Uterus (tissue), 4 donors: Measurements from ENCODE around the gene SCN7A. TPM values are rescaled to one million over a fixed set of nuclear protein-coding genes. Genes with fewer than 3 reads are reported as not detected.
A peak's percentile ranks its signal among the peaks of the same experiment; 100 is the strongest.

Experiments
- DNase-seq, 2 donors: peaks; one replicate each; pipeline ENCODE4 v3.0.0-alpha.2; 2019 to 2020
- H3K27ac ChIP-seq, 2 donors: fragments of 200-600 bp; sonication (generic); 1 replicate in 1 of 2; 2 replicates in 1 of 2; pipeline ENCODE4 v1.5.1; 2016 to 2018
- H3K27me3 ChIP-seq, 2 donors: fragments of 200-600 bp; sonication (generic); one replicate each; pipeline ENCODE4 v1.5.1; 2018 to 2019; ENCODE audit warnings: control low read depth in 1 of 2
- H3K36me3 ChIP-seq, 2 donors: fragments of 200-600 bp; sonication (generic); one replicate each; pipeline ENCODE4 v1.5.1; 2019; ENCODE audit warnings: control low read depth in 1 of 2
- H3K4me1 ChIP-seq, 2 donors: fragments of 200-600 bp; sonication (generic); one replicate each; pipeline ENCODE4 v1.5.1; 2018 to 2019; ENCODE audit warnings: control low read depth in 1 of 2
- H3K4me3 ChIP-seq, 2 donors: fragments of 200-600 bp; sonication (generic); 1 replicate in 1 of 2; 2 replicates in 1 of 2; pipeline ENCODE4 v1.5.1; 2018 to 2019; ENCODE audit warnings: mild to moderate bottlenecking in 1 of 2
- H3K9me3 ChIP-seq, 2 donors: fragments of 200-600 bp; sonication (generic); one replicate each; pipeline ENCODE4 v1.5.1; 2019; ENCODE audit warnings: control low read depth in 1 of 2
- CTCF ChIP-seq, 4 experiments: fragments of 200-600 bp in 2 of 4; fragments of 450-650 bp in 2 of 4; sonication (generic) in 2 of 4; IDR thresholded peaks; one replicate each; pipeline ENCODE4 v1.5.1; 2016 to 2019; ENCODE audit warnings: antibody characterized with exemption in 4 of 4, mild to moderate bottlenecking in 2 of 4, moderate library complexity in 1 of 4
- POLR2A ChIP-seq, 2 donors: fragments of 450-650 bp; IDR thresholded peaks; one replicate each; pipeline ENCODE4 v1.6.1; 2016; ENCODE audit warnings: antibody characterized with exemption in 2 of 2, mild to moderate bottlenecking in 1 of 2, moderate library complexity in 1 of 2
- intact Hi-C: fragments of 100-400 bp; cut with DNase I; formaldehyde crosslinking; loops from one replicate; pipeline ENCODE4 v1.15.1; 2023; ENCODE audit warnings: low total_unique reads
- total RNA-seq, 4 donors: library from RNA; depleted of rRNA in 3 of 4; stranded (reverse); fragments of >200 nt in 3 of 4; gene quantifications; one replicate each; pipeline versions ENCODE4 v1.1.0 to v1.2.4, GENCODE V29; 2014 to 2023
- donor health status: DM: yes; HTN: yes; CAD: no.

SCN7A gene
- total RNA-seq, 4 donors from 2014 or later, result 40.0 to 74.1 (median 48.4) TPM

GRCh38 chr2:166499281-166499680 lies 5.2 kb upstream of the SCN7A start:
- H3K27me3 ChIP-seq, result no peaks in the 10 kb centered on the region
- TF ChIP-seq POLR2A (IDR thresholded peaks at IDR 0.05), result no peak
- TF ChIP-seq CTCF (IDR thresholded peaks at IDR 0.05), result no peak
- H3K36me3 ChIP-seq, result no peaks in the 10 kb centered on the region
- intact Hi-C loops, result no loop called here
- H3K9me3 ChIP-seq, result no peaks in the 10 kb centered on the region
- no peak for DNase-seq
- H3K4me1 ChIP-seq, result no peaks in the 10 kb centered on the region
- no peak overlapping the region for H3K4me3 ChIP-seq
- no peak overlapping the region for H3K27ac ChIP-seq

GRCh38 chr2:166491461-166491860 lies 2.6 kb downstream of the SCN7A start:
- H3K27ac ChIP-seq, result peak overlapping the region in 1 of 2 donors; percentile 30
- H3K4me1 ChIP-seq, result no peaks in the 10 kb centered on the region
- TF ChIP-seq CTCF (IDR thresholded peaks at IDR 0.05) (no peak), POLR2A (IDR thresholded peaks at IDR 0.05) (no peak)
- DNase-seq, result no peak
- no peaks in the 10 kb centered on the region for H3K36me3 ChIP-seq
- no peaks in the 10 kb centered on the region for H3K9me3 ChIP-seq
- H3K27me3 ChIP-seq, result no peaks in the 10 kb centered on the region
- intact Hi-C loops, result no loop called here
- no peak overlapping the region for H3K4me3 ChIP-seq

- no peak overlapping the region for H3K4me3 ChIP-seq
- no peak for TF ChIP-seq POLR2A (IDR thresholded peaks at IDR 0.05)
- TF ChIP-seq CTCF (IDR thresholded peaks at IDR 0.05), result no peak
- no peaks in the 10 kb centered on the region for H3K9me3 ChIP-seq
- no peak for DNase-seq
- no peaks in the 10 kb centered on the region for H3K4me1 ChIP-seq
- H3K27me3 ChIP-seq, result no peaks in the 10 kb centered on the region
- intact Hi-C loops, result no loop called here
- no peaks in the 10 kb centered on the region for H3K36me3 ChIP-seq
- peak overlapping the region in 1 of 2 donors; percentile 22 for H3K27ac ChIP-seq
These were observed 6.9 kb downstream of the SCN7A start for GRCh38 chr2:166487171-166487570.

- intact Hi-C loops, result no loop called here
- no peaks in the 10 kb centered on the region for H3K36me3 ChIP-seq
- no peak overlapping the region for H3K4me3 ChIP-seq
- DNase-seq, result peak; percentile 21 to 57
- TF ChIP-seq CTCF (IDR thresholded peaks at IDR 0.05), result no peak
- no peak for TF ChIP-seq POLR2A (IDR thresholded peaks at IDR 0.05)
- no peaks in the 10 kb centered on the region for H3K4me1 ChIP-seq
- no peaks in the 10 kb centered on the region for H3K27me3 ChIP-seq
- H3K9me3 ChIP-seq, result no peaks in the 10 kb centered on the region
- peak overlapping the region; percentile 32 to 64 for H3K27ac ChIP-seq
These were observed 8.4 kb downstream of the SCN7A start for GRCh38 chr2:166485558-166486178.

- H3K27ac ChIP-seq, result no peak overlapping the region
- no peaks in the 10 kb centered on the region for H3K4me1 ChIP-seq
- H3K27me3 ChIP-seq, result no peaks in the 10 kb centered on the region
- intact Hi-C loops, result no loop called here
- no peaks in the 10 kb centered on the region for H3K9me3 ChIP-seq
- H3K4me3 ChIP-seq, result no peak overlapping the region
- no peak for DNase-seq
- TF ChIP-seq POLR2A (IDR thresholded peaks at IDR 0.05), result no peak
- no peaks in the 10 kb centered on the region for H3K36me3 ChIP-seq
These were observed 21.7 kb downstream of the SCN7A start for GRCh38 chr2:166472332-166472731.
